H9 (cell line): ENCODE data around the gene MVD. TPM values are rescaled to one million over a fixed set of nuclear protein-coding genes. Genes with fewer than 3 reads are reported as not detected.

Experiments
- DNase-seq: peaks from one replicate; pipeline ENCODE4 v3.0.0-alpha.2; 2017
- H2AFZ ChIP-seq: one replicate; pipeline ENCODE4 v1.6.1; 2013; ENCODE audit warnings: mild to moderate bottlenecking, low read length, control low read depth, moderate library complexity
- H2AK5ac ChIP-seq: 2 replicates; pipeline ENCODE4 v1.6.1; 2013; ENCODE audit warnings: low read length, control low read depth, mixed read lengths; ENCODE audit not compliant: insufficient read length
- H2BK120ac ChIP-seq: one replicate; pipeline ENCODE4 v1.6.1; 2013; ENCODE audit warnings: low read depth, mild to moderate bottlenecking, low read length, control low read depth, inconsistent platforms; ENCODE audit not compliant: poor library complexity, severe bottlenecking
- H2BK12ac ChIP-seq: 2 replicates; pipeline ENCODE4 v1.6.1; 2013; ENCODE audit warnings: low read length, control low read depth, mixed read lengths, low read depth; ENCODE audit not compliant: insufficient read length
- H2BK15ac ChIP-seq: 2 replicates; pipeline ENCODE4 v1.6.1; 2013; ENCODE audit warnings: low read depth, low read length, control low read depth
- H2BK20ac ChIP-seq: one replicate; pipeline ENCODE4 v1.6.1; 2013; ENCODE audit warnings: low read depth, mild to moderate bottlenecking, low read length, control low read depth, inconsistent platforms; ENCODE audit not compliant: poor library complexity, severe bottlenecking
- H2BK5ac ChIP-seq: 2 replicates; pipeline ENCODE4 v1.6.1; 2013; ENCODE audit warnings: low read length, control low read depth, mixed read lengths; ENCODE audit not compliant: insufficient read length
- H3K14ac ChIP-seq: 2 replicates; pipeline ENCODE4 v1.6.1; 2013; ENCODE audit warnings: low read length, control low read depth; ENCODE audit not compliant: insufficient read depth
- H3K18ac ChIP-seq: 2 replicates; pipeline ENCODE4 v1.6.1; 2013; ENCODE audit warnings: low read depth, mild to moderate bottlenecking, mixed read lengths, low read length, control low read depth; ENCODE audit not compliant: insufficient read length
- H3K23ac ChIP-seq: 2 replicates; pipeline ENCODE4 v1.6.1; 2013; ENCODE audit warnings: low read length, control low read depth, mixed read lengths, low read depth; ENCODE audit not compliant: insufficient read length
- H3K23me2 ChIP-seq: 2 replicates; pipeline ENCODE4 v1.6.1; 2013; ENCODE audit warnings: low read depth, mild to moderate bottlenecking, mixed read lengths, low read length, control low read depth; ENCODE audit not compliant: insufficient read length, poor library complexity, severe bottlenecking
- H3K27ac ChIP-seq: 2 replicates; pipeline ENCODE4 v1.5.1; 2013; ENCODE audit warnings: low read length, control low read depth, mixed read lengths, low read depth; ENCODE audit not compliant: insufficient read length
- H3K27me3 ChIP-seq: 2 replicates; pipeline ENCODE4 v1.6.1; 2013; ENCODE audit warnings: low read length, control low read depth, inconsistent platforms; ENCODE audit not compliant: insufficient read depth
- H3K4ac ChIP-seq: 2 replicates; pipeline ENCODE4 v1.6.1; 2013; ENCODE audit warnings: low read depth, mild to moderate bottlenecking, control low read depth, inconsistent platforms, low read length, moderate library complexity
- H3K4me1 ChIP-seq: 2 replicates; pipeline ENCODE4 v1.6.1; 2013; ENCODE audit warnings: low read length, control low read depth, inconsistent platforms; ENCODE audit not compliant: insufficient read depth
- H3K4me2 ChIP-seq: 2 replicates; pipeline ENCODE4 v1.6.1; 2013; ENCODE audit warnings: low read length, control low read depth, mixed read lengths; ENCODE audit not compliant: insufficient read length, insufficient read depth
- H3K56ac ChIP-seq: 2 replicates; pipeline ENCODE4 v1.6.1; 2013; ENCODE audit warnings: low read depth, mild to moderate bottlenecking, mixed read lengths, low read length, control low read depth; ENCODE audit not compliant: insufficient read length
- H3K79me1 ChIP-seq: 2 replicates; pipeline ENCODE4 v1.6.1; 2013; ENCODE audit warnings: low read depth, mild to moderate bottlenecking, moderate library complexity, low read length, control low read depth, inconsistent platforms; ENCODE audit not compliant: insufficient read depth, poor library complexity, severe bottlenecking
- H3K79me2 ChIP-seq: 2 replicates; pipeline ENCODE4 v1.6.1; 2013; ENCODE audit warnings: low read length, control low read depth, inconsistent platforms; ENCODE audit not compliant: insufficient read depth
- H3K9ac ChIP-seq: 2 replicates; pipeline ENCODE4 v1.6.1; 2013; ENCODE audit warnings: low read length, control low read depth, mixed read lengths; ENCODE audit not compliant: insufficient read length; ENCODE audit errors: extremely low read depth
- H3K9me3 ChIP-seq: one replicate; pipeline ENCODE4 v1.6.1; 2013; ENCODE audit warnings: low read depth, low read length, inconsistent platforms; ENCODE audit not compliant: control insufficient read depth
- H3T11ph ChIP-seq: one replicate; pipeline ENCODE4 v1.6.1; 2013; ENCODE audit warnings: mild to moderate bottlenecking, low read length, control low read depth, inconsistent platforms
- H4K20me1 ChIP-seq: one replicate; pipeline ENCODE4 v1.6.1; 2013; ENCODE audit not compliant: control insufficient read depth, insufficient read length, insufficient read depth
- H4K5ac ChIP-seq: 2 replicates; pipeline ENCODE4 v1.6.1; 2013; ENCODE audit warnings: low read depth, mild to moderate bottlenecking, mixed read lengths, low read length, control low read depth; ENCODE audit not compliant: insufficient read length
- H4K8ac ChIP-seq: replicated peaks from 2 replicates; pipeline ENCODE4 v1.6.1; 2013; ENCODE audit warnings: low read length, control low read depth, mixed read lengths, low read depth; ENCODE audit not compliant: insufficient read length
- H4K91ac ChIP-seq: 2 replicates; pipeline ENCODE4 v1.6.1; 2013; ENCODE audit warnings: low read depth, mild to moderate bottlenecking, moderate library complexity, mixed read lengths, low read length, control low read depth; ENCODE audit not compliant: insufficient read length
- H3K27ac Mint-ChIP-seq, 3 experiments: 2 replicates in 2 of 3; 3 replicates in 1 of 3; pipeline ENCODE4 v1.8.0; 2020 to 2021; ENCODE audit warnings: mixed read lengths in 3 of 3, mild to moderate bottlenecking in 1 of 3, moderate library complexity in 1 of 3
- H3K27me3 Mint-ChIP-seq: 2 replicates; pipeline ENCODE4 v1.8.0; 2021; ENCODE audit warnings: low read depth, mild to moderate bottlenecking, moderate library complexity, mixed read lengths
- H3K36me3 Mint-ChIP-seq, 3 experiments: 2 replicates in 2 of 3; 3 replicates in 1 of 3; pipeline ENCODE4 v1.8.0; 2020 to 2021; ENCODE audit warnings: low read depth in 3 of 3, mixed read lengths in 3 of 3; ENCODE audit not compliant: insufficient read depth in 1 of 3
- H3K4me1 Mint-ChIP-seq, 2 experiments: 2 replicates each; pipeline ENCODE4 v1.8.0; 2020; ENCODE audit warnings: mixed read lengths in 2 of 2
- H3K4me3 Mint-ChIP-seq, 2 experiments: 2 replicates in 1 of 2; 3 replicates in 1 of 2; pipeline ENCODE4 v1.8.0; 2020 to 2021; ENCODE audit warnings: mild to moderate bottlenecking in 2 of 2, mixed read lengths in 2 of 2, moderate library complexity in 1 of 2
- H3K9me3 Mint-ChIP-seq, 2 experiments: 2 replicates in 1 of 2; 3 replicates in 1 of 2; pipeline ENCODE4 v1.8.0; 2020; ENCODE audit warnings: mild to moderate bottlenecking in 2 of 2, mixed read lengths in 2 of 2, moderate library complexity in 1 of 2
- CTCF ChIP-seq: fragments of 200-600 bp; sonication (generic); conservative IDR thresholded peaks from 3 replicates; pipeline ENCODE4 v1.8.0; 2021; ENCODE audit warnings: antibody characterized with exemption, mild to moderate bottlenecking
- WGBS: extraction: QIAGEN DNeasy Blood & Tissue Kit; methylation state at CpG from one replicate; pipeline ENCODE4 v1.1.7; 2013; ENCODE audit warnings: missing lambda C conversion rate, low lambda C conversion rate, mixed read lengths; ENCODE audit not compliant: insufficient read length; ENCODE audit errors: extremely low coverage; 5-methylcytosine and 5-hydroxymethylcytosine counted together
- total RNA-seq: library from RNA; stranded (reverse); gene quantifications from 2 replicates; pipeline ENCODE4 v1.2.1, GENCODE V29; 2021

The MVD gene
- total RNA-seq, 1 experiment from 2014 or later, result 53.2 TPM

- no peak for DNase-seq
- H2AK5ac ChIP-seq, result no peak overlapping the region
- no peak overlapping the region for H3K9ac ChIP-seq
- H2BK15ac ChIP-seq, result no peak overlapping the region
- H2BK120ac ChIP-seq, result no peak overlapping the region
- Mint-ChIP-seq H3K4me1 (peaks cover 6 to 26% of the 10 kb centered on the region in 2 experiments), H3K36me3 (peaks cover 18 to 55% (median 44%) of the 10 kb centered on the region in 3 experiments), H3K27ac (peak overlapping the region; percentile 72 to 92 (median 72); a peak in 4 of 7 replicates), H3K27me3 (no peaks in the 10 kb centered on the region), H3K4me3 (peak overlapping the region in 1 of 2 experiments; percentile 53; a peak in 1 of 5 replicates), H3K9me3 (no peaks in the 10 kb centered on the region; a peak in 1 of 5 replicates)
- WGBS, result no CpG with 5 or more reads among the region's 19 CpGs
- H4K8ac ChIP-seq, result no peak overlapping the region
- no peak overlapping the region for H3K4ac ChIP-seq
- no peak overlapping the region for H3K27ac ChIP-seq
- no peaks in the 10 kb centered on the region for H4K20me1 ChIP-seq
- H3K23me2 ChIP-seq, result no peaks in the 10 kb centered on the region
- no peak overlapping the region for H3K4me2 ChIP-seq
- no peak overlapping the region for H3K56ac ChIP-seq
- no peaks in the 10 kb centered on the region for H3K4me1 ChIP-seq
- H4K5ac ChIP-seq, result no peak overlapping the region
- no peak for TF ChIP-seq CTCF
- no peak overlapping the region for H3K18ac ChIP-seq
- no peaks in the 10 kb centered on the region for H3K79me1 ChIP-seq
- H3K79me2 ChIP-seq, result no peaks in the 10 kb centered on the region; the same call in 1 of the 2 replicates
- H2AFZ ChIP-seq, result no peak overlapping the region
- H2BK5ac ChIP-seq, result no peak overlapping the region
- H3K27me3 ChIP-seq, result no peaks in the 10 kb centered on the region
- no peak overlapping the region for H2BK20ac ChIP-seq
- H2BK12ac ChIP-seq, result no peak overlapping the region
- H3K14ac ChIP-seq, result no peak overlapping the region
- H3K23ac ChIP-seq, result no peak overlapping the region
- no peak overlapping the region for H4K91ac ChIP-seq
- no peaks in the 10 kb centered on the region for H3K9me3 ChIP-seq
- H3T11ph ChIP-seq, result no peak overlapping the region
These were observed 43.8 kb downstream of the MVD start for GRCh38 chr16:88618956-88619667.
